HG03060 (cell line): ENCODE measurements around the gene KRT81.
"Not testable (repeated sequence)": the region's sequence is repeated elsewhere in the genome, so short reads cannot be mapped to it uniquely, and the experiment has no call there.

Experiments used
- ATAC-seq: cut with Tn5 transposase; IDR thresholded peaks from one replicate; pipeline ENCODE4 v1.9.1; 2021; ENCODE audit warnings: low read depth, moderate number of reproducible peaks; ENCODE audit not compliant: unreplicated experiment

KRT81 gene

DNA sequence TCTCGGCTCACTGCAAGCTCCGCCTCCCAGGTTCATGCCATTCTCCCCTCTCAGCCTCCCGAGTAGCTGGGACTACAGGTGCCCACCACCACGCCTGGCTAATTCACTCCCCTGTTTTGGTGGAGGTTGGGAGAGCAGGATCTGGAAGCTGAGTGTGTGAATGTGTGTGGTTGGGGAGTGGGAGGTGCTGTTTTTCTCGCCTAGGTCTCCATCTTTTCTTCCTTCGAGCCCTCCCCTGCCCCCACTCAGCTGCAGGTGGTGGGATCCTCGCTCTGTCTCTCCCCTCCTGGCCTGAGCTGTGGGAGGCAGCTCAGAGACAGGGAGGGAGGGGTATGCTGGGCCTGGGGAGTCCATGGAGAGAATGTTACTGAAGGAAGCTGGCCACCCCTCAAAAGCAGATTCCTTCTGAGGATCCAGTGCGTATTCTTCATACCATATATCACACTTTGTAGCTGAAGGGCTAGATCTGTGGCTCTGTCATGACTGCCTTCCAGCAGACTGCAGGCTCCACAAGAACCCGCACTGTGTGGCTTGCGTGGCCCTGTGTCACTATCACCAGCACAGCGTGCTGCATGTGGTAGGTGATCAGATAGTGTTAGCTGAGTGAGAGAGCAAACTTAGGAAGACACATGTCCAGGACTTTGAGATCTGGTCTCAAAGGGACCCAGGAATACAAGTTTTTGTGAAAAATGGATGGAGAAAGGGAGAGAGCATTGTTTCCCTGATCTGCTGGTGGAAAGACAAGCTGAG lies 27.1 kb upstream of the KRT81 start:
- ATAC-seq = no peak

DNA sequence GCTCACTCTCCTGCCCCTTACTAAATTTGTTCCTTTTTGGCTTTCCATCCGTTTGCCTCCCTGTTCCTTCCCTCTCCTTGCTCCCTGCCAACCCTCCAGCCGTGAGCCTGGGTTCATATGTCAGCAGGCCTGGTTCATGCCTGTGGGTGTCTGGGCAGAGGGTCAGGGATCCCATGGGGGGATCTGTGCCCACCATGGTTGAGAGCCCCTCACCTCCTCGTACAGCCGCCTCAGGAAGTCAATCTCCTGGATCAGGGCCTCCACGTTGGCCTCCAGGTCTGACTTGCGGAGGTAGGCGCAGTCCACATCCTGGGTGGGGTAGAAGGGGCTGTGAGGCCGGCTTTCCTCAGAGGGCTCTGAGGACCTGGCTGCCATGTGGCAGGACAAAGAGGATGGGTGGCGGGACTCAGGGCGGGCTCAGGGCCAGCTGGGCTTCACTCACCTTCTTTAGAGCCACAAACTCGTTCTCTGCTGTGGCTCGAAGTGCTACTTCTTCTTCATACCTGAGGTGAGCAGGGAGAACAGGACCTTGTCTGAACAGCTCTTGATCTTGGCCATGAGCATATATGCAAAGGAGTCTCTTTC lies 26.2 kb upstream of the KRT81 start:
- no peak for ATAC-seq

DNA sequence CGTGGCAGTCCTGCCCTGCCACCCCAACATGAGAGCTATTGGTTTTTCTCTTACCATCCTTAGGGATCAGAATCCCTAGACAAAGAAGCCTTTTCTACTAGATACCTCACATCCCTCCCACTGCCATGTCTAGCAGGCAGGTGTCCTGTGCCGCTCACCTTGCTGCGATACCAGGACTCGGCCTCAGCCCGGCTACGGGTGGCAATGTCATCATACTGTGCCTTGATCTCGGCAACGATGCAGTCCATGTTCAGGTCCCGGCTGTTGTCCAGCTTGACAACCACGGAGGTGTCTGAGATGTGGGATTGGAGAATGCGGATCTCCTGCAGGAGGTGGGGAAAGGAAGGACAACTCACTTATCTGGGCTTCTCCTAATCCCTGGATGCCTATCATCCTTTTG lies 25.4 kb upstream of the KRT81 start:
- ATAC-seq = no peak

DNA sequence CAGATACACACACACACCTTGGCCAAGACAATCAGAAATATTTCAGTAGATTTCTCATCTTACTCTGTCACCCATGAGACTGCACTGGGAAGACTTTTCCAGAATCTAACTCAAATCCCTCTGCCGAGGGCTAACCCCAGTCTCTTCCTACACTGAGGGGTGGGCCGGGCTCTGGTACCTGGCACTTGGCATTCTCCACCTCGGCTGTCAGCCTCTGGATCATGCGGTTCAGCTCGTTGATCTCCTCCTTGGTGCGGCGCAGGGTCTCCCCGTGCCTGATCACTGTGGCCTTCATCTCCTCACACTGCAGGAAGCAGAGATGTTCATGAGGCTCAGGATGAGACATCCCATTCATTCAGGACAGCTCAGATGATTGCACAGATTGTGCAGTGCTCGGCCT lies 25.0 kb upstream of the KRT81 start:
- no peak for ATAC-seq

DNA sequence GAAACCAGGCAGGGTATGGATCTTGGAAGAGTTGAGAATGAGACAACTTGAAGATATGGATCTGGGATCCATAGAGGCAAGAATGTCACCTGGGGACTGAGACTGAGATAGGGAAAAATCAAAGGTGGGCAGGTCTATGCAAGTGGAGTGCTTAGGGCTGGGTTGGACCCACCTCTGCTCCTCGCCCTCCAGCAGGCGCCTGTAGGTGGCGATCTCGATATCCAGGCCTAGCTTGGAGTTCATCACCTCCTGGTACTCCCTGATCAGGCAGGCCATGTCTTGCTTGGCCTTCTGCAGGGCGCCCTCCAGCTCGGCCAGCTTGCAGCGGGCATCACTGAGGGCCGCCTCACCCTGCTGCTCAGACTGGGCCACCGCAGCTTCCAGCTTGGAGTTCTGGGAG lies 24.4 kb upstream of the KRT81 start:
- ATAC-seq = not testable (repeated sequence)

DNA sequence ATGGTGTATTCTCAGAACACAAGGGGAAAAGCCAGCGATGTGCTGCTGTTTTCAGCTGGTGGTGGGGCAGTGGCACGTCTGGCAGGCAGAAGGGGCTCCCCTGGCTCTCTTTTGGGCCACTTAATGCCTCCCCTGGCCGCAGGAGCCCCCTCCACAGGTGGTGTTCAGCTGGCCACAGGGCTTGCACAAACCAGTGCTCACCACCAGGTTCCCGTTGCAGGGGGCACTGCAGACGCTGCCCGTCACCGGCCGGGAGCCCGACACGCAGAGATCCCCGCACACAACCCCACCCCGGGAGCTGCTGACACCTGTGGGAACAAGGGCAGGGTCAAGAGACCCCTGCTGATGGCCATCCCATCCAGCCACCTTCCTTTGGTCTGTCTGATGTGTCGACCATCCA lies 23.2 kb upstream of the KRT81 start:
- ATAC-seq = no peak

DNA sequence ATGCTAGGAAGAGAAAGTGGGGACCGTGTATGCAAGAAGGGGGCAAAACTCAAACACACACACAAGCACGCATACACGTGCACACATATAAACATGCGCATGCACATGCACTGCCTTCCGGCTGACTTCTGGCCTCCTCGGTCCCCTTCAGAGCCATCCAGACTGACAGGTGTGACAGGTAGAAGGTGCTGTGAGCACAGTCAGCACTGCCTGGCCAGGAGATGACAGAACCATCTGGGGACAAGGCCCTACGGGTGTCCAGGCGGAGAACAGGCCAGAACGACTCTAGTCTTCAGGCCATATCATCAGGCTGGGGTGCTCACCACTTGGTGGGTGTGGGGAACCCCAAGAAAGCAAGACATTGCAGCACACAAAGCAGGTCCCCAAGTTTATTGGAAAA lies 22.6 kb upstream of the KRT81 start:
- no peak for ATAC-seq

DNA sequence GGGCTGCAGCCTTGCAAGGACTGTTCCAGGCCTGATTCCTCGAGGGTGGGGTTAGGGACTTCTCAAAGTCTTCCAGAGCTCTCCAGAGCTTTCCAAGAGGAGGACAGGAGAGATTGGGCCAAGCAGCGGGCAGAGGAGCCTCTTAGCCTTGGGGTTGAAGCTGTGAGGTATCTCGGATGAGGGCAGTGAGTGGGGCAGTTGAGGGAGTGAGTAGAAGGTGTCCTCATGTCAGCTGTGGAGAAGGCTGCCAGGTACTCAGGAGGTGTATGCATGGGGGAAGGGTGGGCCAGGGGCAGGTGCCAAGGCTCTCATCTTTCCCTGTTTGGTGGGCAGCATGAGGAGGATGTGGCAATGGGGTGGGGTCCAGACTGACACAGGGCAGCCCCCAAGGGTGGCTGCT lies 22.1 kb upstream of the KRT81 start:
- ATAC-seq = no peak

DNA sequence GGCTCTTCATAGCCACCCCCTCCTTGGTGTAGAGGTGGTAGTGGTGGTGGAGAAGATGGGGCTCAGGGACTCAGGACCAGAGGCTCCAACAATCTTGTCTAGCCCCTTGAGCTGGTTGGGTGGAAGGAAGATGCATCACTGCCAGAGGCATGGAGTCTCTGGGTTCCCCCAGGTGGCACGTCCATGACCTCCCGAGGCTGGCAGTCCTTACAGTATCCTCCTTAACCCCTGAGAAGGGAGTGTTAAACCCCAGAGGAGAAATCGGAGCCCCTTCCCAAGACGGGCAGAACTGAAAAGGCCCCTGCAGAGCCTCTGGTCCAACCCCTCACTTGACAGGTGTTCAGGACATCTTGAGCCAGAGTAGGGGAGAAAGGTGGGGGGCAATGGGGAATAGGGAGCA lies 20.8 kb upstream of the KRT81 start:
- ATAC-seq = no peak

DNA sequence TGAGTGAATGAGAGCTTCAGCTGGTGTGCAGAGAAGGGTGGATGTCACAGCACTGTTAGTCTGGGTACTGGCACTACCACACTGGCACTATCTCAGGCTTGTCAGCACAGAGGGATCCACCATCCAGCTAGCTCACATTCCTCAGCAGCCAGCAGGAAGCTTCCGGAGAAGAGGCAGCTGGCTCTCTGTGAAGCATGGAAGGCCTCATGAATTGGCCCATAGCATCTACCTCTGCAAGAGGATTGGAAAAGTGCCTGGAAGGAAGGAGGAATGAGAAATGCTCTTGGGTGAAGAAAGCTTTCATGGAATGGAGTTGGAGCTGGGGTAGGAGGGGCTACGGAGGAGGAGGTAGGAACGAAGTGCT lies 19.9 kb upstream of the KRT81 start:
- no peak for ATAC-seq

DNA sequence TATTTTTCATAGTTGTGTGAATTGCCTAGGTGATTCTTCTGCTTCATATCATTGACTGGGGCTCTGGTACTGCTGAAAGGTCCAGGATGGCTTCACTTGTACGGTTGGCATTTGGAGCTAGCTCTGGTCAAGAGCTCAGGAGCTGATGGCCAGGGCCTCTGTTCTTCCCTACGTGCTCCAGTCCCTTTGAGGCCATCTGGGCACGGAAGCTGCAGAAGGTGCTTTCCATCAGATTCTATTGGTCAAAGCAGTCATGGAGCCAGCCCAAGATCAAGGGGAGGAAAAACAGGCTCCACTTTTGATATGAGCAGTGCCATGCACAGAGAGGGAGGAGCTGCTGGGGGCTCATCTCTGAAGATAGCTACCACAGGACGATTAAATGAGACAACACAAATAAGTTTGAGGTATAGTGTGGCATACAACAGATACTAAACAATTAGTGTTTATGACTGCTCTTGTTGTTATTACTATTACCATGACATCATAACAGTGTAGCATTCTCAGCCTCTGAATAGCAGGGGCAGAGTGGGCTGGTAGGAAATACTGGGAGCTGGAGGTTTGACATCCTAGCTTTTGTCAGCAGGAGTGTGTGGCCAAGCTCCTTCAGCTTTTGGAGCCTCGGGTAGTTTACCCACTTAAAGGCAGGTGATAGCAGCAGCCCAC lies 19.4 kb upstream of the KRT81 start:
- ATAC-seq = no peak

DNA sequence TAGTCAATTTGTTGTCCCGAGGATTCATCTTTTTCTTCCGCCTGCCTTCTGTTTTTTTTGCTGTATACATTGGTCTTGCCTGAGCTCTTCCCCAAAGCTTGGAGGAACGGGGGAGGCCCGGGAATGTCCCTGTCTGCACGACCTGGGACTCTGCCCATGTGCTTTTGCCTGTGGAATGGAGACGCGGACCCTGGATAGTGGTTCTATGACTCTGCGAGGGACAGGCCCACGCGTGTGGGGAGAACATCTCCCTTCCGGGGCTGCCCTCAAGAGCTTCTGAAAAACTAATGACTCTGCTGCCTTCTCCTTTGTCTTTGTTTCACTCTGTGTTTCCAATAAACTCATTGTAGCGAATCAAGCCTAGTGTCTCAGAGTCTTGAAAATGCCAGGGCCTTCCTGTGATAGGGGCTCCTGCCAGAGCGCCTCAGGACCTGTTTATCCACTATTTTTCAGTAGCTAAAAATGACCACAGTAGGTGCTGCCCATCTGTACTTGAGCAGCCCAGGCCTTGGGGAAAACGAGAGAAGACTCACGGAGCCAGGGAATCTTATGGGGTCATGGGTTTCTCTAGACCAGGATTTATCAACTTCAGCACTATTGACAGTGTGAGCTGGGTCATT lies 17.6 kb upstream of the KRT81 start:
- ATAC-seq = no peak

DNA sequence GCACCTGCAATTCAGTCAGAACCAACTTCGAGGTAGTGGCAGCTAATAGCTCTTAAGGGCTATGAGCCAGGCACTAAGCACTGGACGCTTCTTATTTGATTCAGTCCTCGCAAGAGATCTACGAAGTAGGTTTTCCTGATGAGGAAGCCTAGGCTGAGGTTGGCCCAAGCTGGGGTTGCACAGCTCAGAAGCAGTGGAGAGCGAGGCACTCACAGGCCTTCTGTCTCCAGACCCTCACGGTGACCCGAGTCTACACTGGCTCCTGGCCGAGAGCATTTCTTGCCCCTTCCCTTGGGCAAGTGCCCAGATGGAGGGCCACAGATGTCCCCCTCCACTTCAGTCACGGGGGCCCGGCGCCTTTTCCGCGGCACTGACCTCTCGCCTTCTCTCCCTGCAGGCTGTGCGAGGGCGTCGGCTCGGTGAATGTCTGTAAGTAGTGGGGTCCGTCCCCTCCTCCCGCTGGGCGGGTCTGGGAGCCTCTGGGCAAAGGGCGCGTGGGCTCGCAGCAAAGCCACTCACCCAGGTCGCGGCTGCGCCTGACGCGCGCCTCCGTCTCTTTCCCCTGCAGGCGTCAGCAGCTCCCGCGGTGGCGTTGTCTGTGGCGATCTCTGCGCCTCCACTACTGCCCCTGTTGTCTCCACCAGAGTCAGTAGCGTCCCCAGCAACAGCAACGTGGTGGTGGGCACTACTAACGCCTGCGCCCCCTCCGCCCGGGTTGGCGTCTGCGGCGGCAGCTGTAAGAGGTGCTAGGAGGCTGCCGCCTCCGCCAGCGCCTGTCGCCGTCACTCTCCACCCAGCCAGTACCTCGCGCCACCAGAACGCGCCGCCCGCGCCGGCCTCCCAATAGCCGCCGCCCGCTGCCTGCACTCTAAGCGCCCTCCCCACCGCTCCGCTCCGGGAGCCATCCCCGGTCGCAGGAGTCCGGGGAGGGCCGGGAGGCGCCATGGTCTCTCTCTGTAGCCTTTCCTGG lies 16.8 kb upstream of the KRT81 start:
- ATAC-seq = no peak

DNA sequence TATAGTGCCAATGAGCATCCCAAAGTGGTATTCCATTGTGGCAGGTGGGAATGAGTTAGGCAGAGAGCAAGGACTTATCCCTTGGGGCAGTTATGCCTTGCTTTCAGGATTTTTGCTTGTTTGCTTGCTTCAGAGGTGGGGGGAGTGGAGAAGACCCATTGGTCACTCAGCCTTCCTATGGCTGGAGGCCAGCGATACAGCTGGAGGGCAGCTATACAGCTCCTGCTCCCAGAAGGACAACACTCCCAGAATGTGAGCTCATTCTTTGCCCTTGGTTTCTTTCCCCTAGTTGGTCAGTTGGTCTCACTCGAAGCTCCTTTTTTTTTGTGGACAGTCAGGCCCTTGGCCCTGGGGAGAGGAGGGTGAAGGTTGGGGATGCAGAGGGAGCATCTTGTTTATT lies 15.4 kb upstream of the KRT81 start:
- ATAC-seq = no peak

DNA sequence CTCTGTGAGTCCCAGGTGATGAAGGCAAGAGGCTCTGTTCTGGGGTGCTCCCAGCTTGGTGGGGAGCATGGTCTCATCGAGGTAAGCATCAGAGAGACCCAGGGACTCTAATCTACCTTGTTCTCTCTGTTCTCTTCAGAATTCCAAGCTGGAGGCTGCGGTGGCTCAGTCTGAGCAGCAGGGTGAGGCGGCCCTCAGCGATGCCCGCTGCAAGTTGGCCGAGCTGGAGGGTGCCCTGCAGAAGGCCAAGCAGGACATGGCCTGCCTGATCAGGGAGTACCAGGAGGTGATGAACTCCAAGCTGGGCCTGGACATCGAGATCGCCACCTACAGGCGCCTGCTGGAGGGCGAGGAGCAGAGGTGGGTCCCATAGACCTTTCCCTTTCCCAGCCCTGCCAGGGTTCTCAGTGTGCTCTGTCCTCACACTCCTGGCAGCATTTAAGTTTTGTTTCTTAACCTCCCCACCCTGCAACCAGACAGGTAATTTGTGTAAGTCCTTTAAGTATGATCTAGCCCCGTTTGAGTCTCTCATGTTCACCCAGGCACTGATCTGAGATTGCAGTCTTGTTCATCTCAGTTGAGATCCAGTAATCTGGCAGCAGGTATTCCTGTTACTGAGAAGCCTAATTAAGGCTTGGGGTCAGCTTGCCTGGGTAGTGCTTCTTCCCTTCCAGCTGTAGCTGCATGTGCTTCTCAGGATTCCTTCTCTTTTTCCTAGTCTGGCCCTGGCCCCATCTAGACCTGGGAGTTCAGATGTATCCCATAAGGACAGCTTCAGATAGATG lies 14.8 kb upstream of the KRT81 start:
- no peak for ATAC-seq

DNA sequence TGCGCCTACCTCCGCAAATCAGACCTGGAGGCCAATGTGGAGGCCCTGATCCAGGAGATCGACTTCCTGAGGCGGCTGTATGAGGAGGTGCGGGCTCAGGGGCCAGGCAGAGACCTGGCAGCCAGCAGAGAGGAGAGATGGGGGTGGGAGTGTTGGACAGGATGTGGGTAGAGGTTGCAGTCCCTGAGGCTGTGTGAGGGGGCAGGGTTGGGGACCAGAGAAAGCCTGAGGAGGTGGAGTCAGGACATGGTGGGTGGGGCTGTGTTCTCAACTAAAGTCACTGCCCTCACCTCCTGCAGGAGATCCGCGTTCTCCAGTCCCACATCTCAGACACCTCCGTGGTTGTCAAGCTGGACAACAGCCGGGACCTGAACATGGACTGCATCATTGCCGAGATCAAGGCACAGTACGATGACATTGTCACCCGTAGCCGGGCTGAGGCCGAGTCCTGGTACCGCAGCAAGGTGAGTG lies 13.6 kb upstream of the KRT81 start:
- not testable (repeated sequence) for ATAC-seq

DNA sequence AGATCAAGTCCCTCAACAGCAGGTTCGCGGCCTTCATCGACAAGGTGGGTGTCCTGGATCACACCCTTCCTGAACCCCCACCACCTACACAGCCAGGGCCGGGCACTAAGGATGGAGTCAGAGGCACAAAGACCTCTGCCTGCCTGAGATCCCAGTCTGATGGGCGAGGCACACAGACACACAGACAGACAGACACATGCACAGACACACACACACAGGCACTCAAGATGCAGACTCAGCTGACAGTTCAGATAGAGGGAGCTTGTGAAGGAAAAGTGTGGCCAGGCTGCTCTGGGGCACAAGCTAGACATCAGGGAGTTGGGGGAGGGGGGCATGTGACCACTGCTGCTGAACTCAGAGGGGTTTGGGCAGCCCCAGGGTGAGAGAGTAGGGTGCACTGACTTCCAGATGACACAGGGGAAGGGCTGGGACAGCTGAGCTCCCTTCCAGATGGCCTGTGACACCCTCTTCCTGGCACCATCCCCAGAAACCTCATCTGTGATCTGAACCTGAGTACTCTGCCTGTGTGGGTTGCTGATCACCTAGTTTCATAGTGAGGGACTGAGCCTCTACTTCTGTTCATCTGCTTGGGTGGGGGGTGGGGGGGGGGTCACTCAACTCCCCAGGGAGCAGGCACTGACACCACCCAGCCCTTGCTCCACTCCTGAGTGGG lies 11.0 kb upstream of the KRT81 start:
- ATAC-seq = not testable (repeated sequence)

DNA sequence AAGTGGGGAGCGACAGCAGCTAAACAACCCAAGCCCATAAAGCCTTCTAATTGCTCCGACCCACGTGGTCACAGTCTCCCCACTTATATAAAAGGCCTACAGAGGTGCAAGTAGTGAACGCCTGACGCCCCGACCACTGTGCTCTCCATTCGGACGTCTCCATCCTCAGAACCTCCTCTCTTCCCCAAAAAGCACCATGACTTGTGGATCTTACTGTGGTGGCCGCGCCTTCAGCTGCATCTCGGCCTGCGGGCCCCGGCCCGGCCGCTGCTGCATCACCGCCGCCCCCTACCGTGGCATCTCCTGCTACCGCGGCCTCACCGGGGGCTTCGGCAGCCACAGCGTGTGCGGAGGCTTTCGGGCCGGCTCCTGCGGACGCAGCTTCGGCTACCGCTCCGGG lies 10.4 kb upstream of the KRT81 start:
- not testable (repeated sequence) for ATAC-seq
